Mesothelial cell of epicardium (in vitro differentiated cells): ENCODE data around the gene PPFIA3. TPM values are rescaled to one million over a fixed set of nuclear protein-coding genes. Genes with fewer than 3 reads are reported as not detected.
"Not testable (repeated sequence)": the region's sequence is repeated elsewhere in the genome, so short reads cannot be mapped to it uniquely, and the experiment has no call there.

Source experiments
- DNase-seq, 2 experiments: peaks; one replicate each; pipeline ENCODE4 v3.0.0; 2021; ENCODE audit warnings: low spot score in 2 of 2; ENCODE audit not compliant: unreplicated experiment in 2 of 2
- H3K27ac Mint-ChIP-seq: 2 replicates; pipeline ENCODE4 v1.8.0; 2021; ENCODE audit warnings: mixed read lengths
- H3K27me3 Mint-ChIP-seq: 2 replicates; pipeline ENCODE4 v1.8.0; 2021; ENCODE audit warnings: low read depth, mixed read lengths
- H3K36me3 Mint-ChIP-seq: 2 replicates; pipeline ENCODE4 v1.8.0; 2021; ENCODE audit warnings: mixed read lengths
- H3K4me1 Mint-ChIP-seq: 2 replicates; pipeline ENCODE4 v1.8.0; 2021; ENCODE audit warnings: mixed read lengths
- H3K4me3 Mint-ChIP-seq: 2 replicates; pipeline ENCODE4 v1.8.0; 2021; ENCODE audit warnings: mild to moderate bottlenecking, moderate library complexity, mixed read lengths
- H3K9me3 Mint-ChIP-seq: 2 replicates; pipeline ENCODE4 v1.8.0; 2021; ENCODE audit warnings: mixed read lengths
- CTCF ChIP-seq: fragments of 200-600 bp; sonication (generic); IDR thresholded peaks from one replicate; pipeline ENCODE4 v1.5.0; 2021; ENCODE audit warnings: antibody characterized with exemption; ENCODE audit not compliant: unreplicated experiment
- total RNA-seq: library from RNA; stranded (reverse); gene quantifications from 3 replicates; pipeline ENCODE4 v1.2.1, GENCODE V29; 2021

PPFIA3 gene
- total RNA-seq: 9.9 to 11.9 TPM (median 11.6 TPM) in 3 replicates

DNA sequence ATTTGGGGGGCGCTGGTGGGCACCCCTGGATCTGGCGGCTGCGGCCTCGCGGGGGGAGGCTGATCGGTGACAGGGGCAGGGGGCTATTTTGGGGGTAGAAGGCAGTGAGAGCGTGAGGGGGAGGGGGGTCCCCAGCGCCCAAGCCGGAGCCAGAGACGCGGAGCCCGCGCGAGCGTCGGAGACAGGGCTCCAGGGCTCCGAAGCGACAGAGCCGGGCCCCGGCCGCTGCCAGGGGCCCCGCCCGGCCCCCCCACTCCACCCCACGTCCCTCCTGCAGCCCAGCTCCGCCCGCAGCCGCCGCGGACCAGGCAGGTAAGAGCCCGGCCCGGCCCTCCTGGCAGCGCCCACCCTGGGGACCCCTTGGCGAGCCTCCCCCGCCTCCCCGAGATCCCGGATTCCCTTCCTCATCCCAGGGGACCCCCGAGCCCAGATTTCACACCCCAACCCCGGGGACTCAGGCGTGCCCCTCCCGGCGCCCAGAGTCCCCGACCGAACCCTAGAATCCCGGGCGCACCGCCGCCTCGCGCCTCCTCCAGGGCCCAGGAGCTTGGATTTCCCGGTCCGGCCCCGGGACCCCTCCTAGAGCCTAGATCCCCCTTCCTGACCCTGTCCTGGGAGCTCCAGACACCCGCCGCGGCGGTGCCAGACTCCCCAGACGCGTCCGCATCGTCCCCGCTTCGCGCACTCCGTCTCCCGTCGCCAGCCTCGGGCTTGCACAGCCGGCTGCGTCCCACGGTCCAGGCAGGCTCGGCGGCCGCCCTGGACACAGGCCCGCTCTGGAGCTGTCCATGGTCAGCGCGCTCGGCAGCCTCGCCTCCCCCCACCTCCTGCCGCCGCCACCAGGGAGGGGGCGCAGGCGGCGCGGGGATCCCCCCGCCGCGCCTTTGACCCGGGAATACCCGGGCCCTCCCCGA, at the start of gene PPFIA3:
Gene PPFIA3, plus strand, starts transcription at position 134 of the 914 bp plus-strand sequence. CDS start 8,330 bp downstream, outside the sequence.
- TF ChIP-seq CTCF: no peak
- Mint-ChIP-seq H3K9me3 (no peaks in the 10 kb centered on the region), H3K4me1 (peaks cover 28% of the 10 kb centered on the region), H3K27me3 (peaks cover 26% of the 10 kb centered on the region), H3K27ac (peak within 1 kb of the TSS; percentile 91), H3K36me3 (no peaks in the 10 kb centered on the region), H3K4me3 (peak within 1 kb of the TSS; percentile 76)
- peak in 1 of 2 experiments; percentile 78 for DNase-seq

- Mint-ChIP-seq H3K36me3 (peaks cover 11% of the 10 kb centered on the region), H3K9me3 (peaks cover 4% of the 10 kb centered on the region), H3K4me3 (peak overlapping the region; percentile 33), H3K27ac (no peak overlapping the region), H3K27me3 (peaks cover 49% of the 10 kb centered on the region), H3K4me1 (peaks cover 38% of the 10 kb centered on the region)
- DNase-seq: no peak
- no peak for TF ChIP-seq CTCF
Observed at GRCh38 chr19:49070416-49070815, 48.9 kb upstream of the PPFIA3 start.

- TF ChIP-seq CTCF: no peak
- Mint-ChIP-seq H3K27ac (no peak overlapping the region), H3K4me3 (peak overlapping the region; percentile 43), H3K4me1 (peaks cover 23% of the 10 kb centered on the region), H3K9me3 (peaks cover 4% of the 10 kb centered on the region), H3K27me3 (peaks cover 49% of the 10 kb centered on the region), H3K36me3 (peaks cover 11% of the 10 kb centered on the region)
- DNase-seq: no peak
Observed at GRCh38 chr19:49071860-49072547, 47.3 kb upstream of the PPFIA3 start.

- TF ChIP-seq CTCF: no peak
- Mint-ChIP-seq H3K4me1 (peaks cover 10% of the 10 kb centered on the region), H3K36me3 (peaks cover 11% of the 10 kb centered on the region), H3K27ac (no peak overlapping the region), H3K9me3 (peaks cover 4% of the 10 kb centered on the region), H3K4me3 (peak overlapping the region; percentile 50), H3K27me3 (peaks cover 49% of the 10 kb centered on the region)
- no peak for DNase-seq
Observed at GRCh38 chr19:49073514-49074378, 45.6 kb upstream of the PPFIA3 start.

GRCh38 chr19:49074869-49075268, 44.5 kb upstream of the PPFIA3 start:
- Mint-ChIP-seq H3K36me3 (peaks cover 11% of the 10 kb centered on the region), H3K27me3 (peaks cover 42% of the 10 kb centered on the region), H3K4me1 (peaks cover 10% of the 10 kb centered on the region)
- H3K4me3 Mint-ChIP-seq, H3K27ac Mint-ChIP-seq, H3K9me3 Mint-ChIP-seq, DNase-seq: not testable (repeated sequence)
- peak; percentile 62 for TF ChIP-seq CTCF
